HG03521 (cell line): Measurements from ENCODE around the gene CXXC5.

Experiments used
- ATAC-seq: cut with Tn5 transposase; IDR thresholded peaks from one replicate; pipeline ENCODE4 v1.9.1; 2021; ENCODE audit warnings: mild to moderate bottlenecking, moderate library complexity; ENCODE audit not compliant: unreplicated experiment

CXXC5 gene

GRCh38 chr5:139690803-139691629 is 42.9 kb downstream of the CXXC5 start:
- ATAC-seq = no peak

- no peak for ATAC-seq
Observed at GRCh38 chr5:139692148-139692547, 44.0 kb downstream of the CXXC5 start.

- no peak for ATAC-seq
Observed at GRCh38 chr5:139692679-139693308, 44.6 kb downstream of the CXXC5 start.

- ATAC-seq = no peak
Observed at GRCh38 chr5:139693676-139694364, 45.7 kb downstream of the CXXC5 start.

GRCh38 chr5:139694556-139695177 is 46.5 kb downstream of the CXXC5 start:
- ATAC-seq = no peak

- ATAC-seq = no peak
Observed at GRCh38 chr5:139695178-139695573, 47.0 kb downstream of the CXXC5 start.

- no peak for ATAC-seq
Observed at GRCh38 chr5:139696167-139696893, 48.2 kb downstream of the CXXC5 start.

- ATAC-seq = no peak
Observed at GRCh38 chr5:139696894-139697658, 48.9 kb downstream of the CXXC5 start.

GRCh38 chr5:139698490-139699146 is 50.5 kb downstream of the CXXC5 start:
- ATAC-seq = no peak

GRCh38 chr5:139699351-139699750 is 51.2 kb downstream of the CXXC5 start:
- no peak for ATAC-seq

GRCh38 chr5:139700711-139701055 is 52.5 kb downstream of the CXXC5 start:
- no peak for ATAC-seq

GRCh38 chr5:139701056-139701741 is 53.0 kb downstream of the CXXC5 start:
- ATAC-seq = no peak

GRCh38 chr5:139702548-139702947 is 54.4 kb downstream of the CXXC5 start:
- ATAC-seq = no peak

- ATAC-seq = no peak
Observed at GRCh38 chr5:139704748-139705147, 56.6 kb downstream of the CXXC5 start.

GRCh38 chr5:139705191-139705590 is 57.0 kb downstream of the CXXC5 start:
- ATAC-seq = no peak

GRCh38 chr5:139705655-139706587 is 57.8 kb downstream of the CXXC5 start:
- ATAC-seq = no peak

GRCh38 chr5:139707445-139708003 is 59.4 kb downstream of the CXXC5 start:
- no peak for ATAC-seq

- no peak for ATAC-seq
Observed at GRCh38 chr5:139708434-139708861, 60.3 kb downstream of the CXXC5 start.
